ENCODE data around the gene PCDH19. TPM values are rescaled to one million over a fixed set of nuclear protein-coding genes. Genes with fewer than 3 reads are reported as not detected.

The PCDH19 gene
- total RNA-seq, 4 donors from 2014 or later: 0.38 to 2.7 (median 1.4) TPM

DNA sequence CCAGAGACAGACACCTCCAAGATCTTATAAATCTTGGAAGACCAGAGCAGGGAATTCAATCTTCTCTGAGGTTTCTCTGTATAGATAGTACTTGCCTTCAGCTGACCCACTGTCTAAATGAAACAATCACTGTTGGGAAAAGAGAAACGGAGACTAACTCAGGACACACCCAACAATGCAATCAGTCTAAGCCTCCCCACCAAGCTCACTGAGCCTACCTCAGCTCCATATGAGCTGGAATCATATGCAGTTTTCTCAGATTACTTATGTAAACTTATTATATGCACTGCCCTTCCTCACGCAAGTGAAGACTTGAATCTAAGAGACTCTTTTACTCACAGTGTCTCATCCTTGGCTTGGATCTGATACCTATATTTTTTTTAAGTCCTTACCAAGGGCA lies 110.5 kb downstream of the PCDH19 start:
- 58 to 72% methylated on average over 2 of the region's 2 CpGs for WGBS, 2 donors
- TF ChIP-seq, protein P1, sequence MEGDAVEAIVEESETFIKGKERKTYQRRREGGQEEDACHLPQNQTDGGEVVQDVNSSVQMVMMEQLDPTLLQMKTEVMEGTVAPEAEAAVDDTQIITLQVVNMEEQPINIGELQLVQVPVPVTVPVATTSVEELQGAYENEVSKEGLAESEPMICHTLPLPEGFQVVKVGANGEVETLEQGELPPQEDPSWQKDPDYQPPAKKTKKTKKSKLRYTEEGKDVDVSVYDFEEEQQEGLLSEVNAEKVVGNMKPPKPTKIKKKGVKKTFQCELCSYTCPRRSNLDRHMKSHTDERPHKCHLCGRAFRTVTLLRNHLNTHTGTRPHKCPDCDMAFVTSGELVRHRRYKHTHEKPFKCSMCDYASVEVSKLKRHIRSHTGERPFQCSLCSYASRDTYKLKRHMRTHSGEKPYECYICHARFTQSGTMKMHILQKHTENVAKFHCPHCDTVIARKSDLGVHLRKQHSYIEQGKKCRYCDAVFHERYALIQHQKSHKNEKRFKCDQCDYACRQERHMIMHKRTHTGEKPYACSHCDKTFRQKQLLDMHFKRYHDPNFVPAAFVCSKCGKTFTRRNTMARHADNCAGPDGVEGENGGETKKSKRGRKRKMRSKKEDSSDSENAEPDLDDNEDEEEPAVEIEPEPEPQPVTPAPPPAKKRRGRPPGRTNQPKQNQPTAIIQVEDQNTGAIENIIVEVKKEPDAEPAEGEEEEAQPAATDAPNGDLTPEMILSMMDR (IDR thresholded peaks at IDR 0.05): no peak
- TF ChIP-seq POLR2A (IDR thresholded peaks at IDR 0.05): no peak
- intact Hi-C loops (cut with DNase I; ENCODE audit: low total_unique reads): no loop called here
- H3K4me3 ChIP-seq (ENCODE audit: low read depth, poor library complexity, severe bottlenecking): no peak overlapping the region
- no peak for DNase-seq (ENCODE audit: low spot score in 2 of 2)

DNA sequence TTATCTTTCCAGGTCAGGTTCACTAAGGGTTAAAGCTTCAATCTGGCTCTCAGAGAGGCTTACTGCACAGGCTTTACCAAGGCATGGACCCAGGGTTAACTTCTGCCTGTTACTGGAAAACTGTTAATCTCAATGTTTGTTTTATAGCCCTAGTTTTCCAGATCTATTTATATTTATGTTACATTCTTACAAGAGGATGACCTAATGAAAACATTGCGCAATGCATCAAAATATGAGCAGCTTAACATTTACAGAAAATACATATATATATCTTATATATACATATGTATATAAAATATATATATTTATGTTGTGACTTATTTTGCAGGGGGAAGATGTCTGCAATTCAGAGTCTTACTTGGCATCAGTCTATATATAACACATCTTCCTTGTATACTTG lies 112.3 kb downstream of the PCDH19 start:
- 90 to 97% methylated on average over 1 of the region's 1 CpG for WGBS, 2 donors
- no peak overlapping the region for H3K4me3 ChIP-seq (ENCODE audit: low read depth, poor library complexity, severe bottlenecking)
- intact Hi-C loops (cut with DNase I; ENCODE audit: low total_unique reads): no loop called here
- no peak for DNase-seq (ENCODE audit: low spot score in 2 of 2)
- TF ChIP-seq, protein P1 (IDR thresholded peaks at IDR 0.05): no peak
- no peak for TF ChIP-seq POLR2A (IDR thresholded peaks at IDR 0.05)

DNA sequence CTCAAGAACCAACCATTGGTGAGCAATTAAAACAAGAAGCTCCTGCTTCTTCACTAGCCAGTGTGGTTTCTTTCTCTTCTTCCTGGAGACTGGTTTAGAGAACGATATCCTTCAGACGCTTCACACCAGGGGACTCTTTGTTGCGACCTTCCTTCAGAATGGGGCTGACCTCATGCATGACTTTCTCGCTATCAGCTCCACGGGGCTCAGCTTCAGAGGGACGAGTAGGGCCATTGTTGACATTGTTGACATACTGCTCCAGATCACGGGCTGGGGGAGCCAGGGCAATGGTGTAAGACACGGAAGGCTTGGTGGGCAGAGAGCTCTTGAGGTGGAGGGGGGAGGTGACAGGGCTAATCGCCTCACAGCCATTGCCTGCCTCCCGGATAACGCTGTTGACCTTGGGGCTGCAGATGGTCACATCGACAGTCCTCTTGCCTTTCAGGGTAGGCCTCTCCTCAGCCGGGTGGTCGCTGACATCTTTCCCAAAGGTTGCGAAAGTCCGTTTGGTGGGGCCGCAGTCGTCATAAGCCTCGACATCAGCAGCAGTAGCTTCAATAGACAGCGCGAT lies 113.8 kb downstream of the PCDH19 start:
- H3K4me3 ChIP-seq (ENCODE audit: low read depth, poor library complexity, severe bottlenecking): no peak overlapping the region
- intact Hi-C loops (cut with DNase I; ENCODE audit: low total_unique reads): no loop called here
- WGBS, 2 donors: 76 to 87% methylated on average over 16 to 18 of the region's 21 CpGs
- no peak for DNase-seq (ENCODE audit: low spot score in 2 of 2)
- TF ChIP-seq, protein P1 (IDR thresholded peaks at IDR 0.05): no peak
- no peak for TF ChIP-seq POLR2A (IDR thresholded peaks at IDR 0.05)

DNA sequence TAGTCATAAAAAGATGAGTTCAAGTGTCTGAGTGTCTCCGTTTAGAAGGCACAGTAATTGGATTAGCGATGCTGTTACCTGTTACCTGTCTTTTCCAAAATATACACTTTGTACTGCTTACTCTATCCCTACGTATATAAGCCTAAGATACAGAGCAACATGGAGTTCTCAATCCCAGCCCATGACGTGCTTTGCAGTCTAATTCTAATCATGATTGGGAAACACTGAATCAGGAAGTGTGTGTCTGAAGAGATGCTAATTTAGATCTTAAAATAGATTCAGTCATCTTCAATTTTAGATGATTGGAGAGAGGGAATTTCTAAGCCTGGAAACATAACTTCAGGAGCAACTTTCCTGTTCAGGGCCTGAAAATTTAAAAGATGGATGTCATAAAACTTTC lies 115.1 kb downstream of the PCDH19 start:
- intact Hi-C loops (cut with DNase I; ENCODE audit: low total_unique reads): no loop called here
- 53 to 72% methylated on average over 4 of the region's 4 CpGs for WGBS, 2 donors
- H3K4me3 ChIP-seq (ENCODE audit: low read depth, poor library complexity, severe bottlenecking): no peak overlapping the region
- TF ChIP-seq, protein P1 (IDR thresholded peaks at IDR 0.05): no peak
- no peak for TF ChIP-seq POLR2A (IDR thresholded peaks at IDR 0.05)
- DNase-seq (ENCODE audit: low spot score in 2 of 2): no peak

DNA sequence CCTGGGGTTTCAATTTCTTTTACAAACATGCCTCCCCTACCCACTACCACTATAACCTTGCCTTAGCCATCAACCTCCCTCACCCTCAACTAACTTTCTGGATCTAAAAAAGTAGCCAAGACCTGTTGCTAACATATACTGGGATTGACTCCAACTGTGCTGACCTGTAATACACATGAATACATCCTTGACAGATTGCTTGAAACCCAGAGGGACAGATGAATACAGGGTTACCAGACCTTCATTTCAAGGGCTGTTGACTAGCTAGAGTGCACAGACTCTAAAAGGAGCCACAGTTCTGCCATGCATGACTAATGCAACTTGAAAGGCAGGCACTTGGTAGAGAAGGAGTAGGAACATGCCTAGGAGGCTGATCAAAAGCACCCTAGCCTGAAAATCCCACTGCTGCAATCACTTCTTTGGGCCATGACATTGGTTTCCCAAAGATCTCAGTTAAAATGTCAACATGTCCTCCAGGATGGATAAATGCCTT lies 121.0 kb downstream of the PCDH19 start:
- H3K4me3 ChIP-seq (ENCODE audit: low read depth, poor library complexity, severe bottlenecking): no peak overlapping the region
- no peak for DNase-seq (ENCODE audit: low spot score in 2 of 2)
- TF ChIP-seq, protein P1 (IDR thresholded peaks at IDR 0.05): no peak
- TF ChIP-seq POLR2A (IDR thresholded peaks at IDR 0.05): no peak
- intact Hi-C loops (cut with DNase I; ENCODE audit: low total_unique reads): no loop called here

DNA sequence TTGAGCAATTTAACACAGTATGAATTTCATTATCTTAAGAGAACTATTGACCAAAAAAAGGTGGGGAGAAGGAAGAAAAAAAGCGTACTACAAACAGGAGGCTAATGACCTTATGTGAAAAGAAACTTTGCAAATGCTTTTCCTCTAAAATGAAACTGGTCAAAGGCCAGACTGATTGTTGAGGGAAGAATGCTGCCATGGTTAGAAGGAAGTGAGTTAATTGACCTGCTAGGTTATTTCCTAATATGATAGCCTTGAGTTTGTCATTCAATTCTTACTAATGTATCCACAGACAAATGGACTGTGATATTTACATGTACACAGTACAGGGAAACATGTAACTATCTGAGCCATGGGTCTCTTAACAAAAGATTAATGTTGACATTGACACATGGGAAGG lies 132.8 kb downstream of the PCDH19 start:
- WGBS, 2 donors: 63 to 71% methylated on average over 1 of the region's 1 CpG
- intact Hi-C loops (cut with DNase I; ENCODE audit: low total_unique reads): loop anchor here (5.0 kb wide), 1 partner anchor 1215 kb away; no protein-coding TSS in a partner anchor
- no peak overlapping the region for H3K4me3 ChIP-seq (ENCODE audit: low read depth, poor library complexity, severe bottlenecking)
- TF ChIP-seq, protein P1 (IDR thresholded peaks at IDR 0.05): no peak
- no peak for TF ChIP-seq POLR2A (IDR thresholded peaks at IDR 0.05)
- no peak for DNase-seq (ENCODE audit: low spot score in 2 of 2)

Measured in lower leg skin (tissue), 4 donors.